GM18498 (cell line): ENCODE results near the gene RPL14.
"Not testable (repeated sequence)": the region's sequence is repeated elsewhere in the genome, so short reads cannot be mapped to it uniquely, and the experiment has no call there.

ENCODE experiments used
- ATAC-seq: cut with Tn5 transposase; IDR thresholded peaks from one replicate; pipeline ENCODE4 v1.9.1; 2021; ENCODE audit warnings: mild to moderate bottlenecking, moderate library complexity; ENCODE audit not compliant: unreplicated experiment

The RPL14 gene

GRCh38 chr3:40461161-40461560 is 4.0 kb downstream of the RPL14 start:
- ATAC-seq, result no peak

DNA sequence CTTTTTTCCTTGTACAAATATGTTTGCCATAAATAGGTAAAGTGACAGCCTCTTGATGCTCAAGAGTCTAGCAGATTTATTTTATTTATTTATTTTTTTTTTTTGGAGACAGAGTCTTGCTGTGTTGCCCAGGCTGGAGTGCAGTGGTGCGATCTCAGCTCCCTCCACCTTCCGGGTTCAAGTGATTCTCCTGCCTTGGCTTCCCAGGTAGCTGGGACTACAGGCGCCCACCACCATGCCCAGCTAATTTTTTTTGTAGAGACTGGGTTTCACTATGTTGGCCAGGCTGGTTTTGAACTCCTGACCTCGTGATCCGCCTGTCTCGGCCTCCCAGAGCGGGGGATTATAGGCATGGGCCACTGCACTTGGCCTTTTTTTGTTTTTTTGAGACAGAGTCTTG is 5.7 kb downstream of the RPL14 start:
- ATAC-seq, result not testable (repeated sequence)

DNA sequence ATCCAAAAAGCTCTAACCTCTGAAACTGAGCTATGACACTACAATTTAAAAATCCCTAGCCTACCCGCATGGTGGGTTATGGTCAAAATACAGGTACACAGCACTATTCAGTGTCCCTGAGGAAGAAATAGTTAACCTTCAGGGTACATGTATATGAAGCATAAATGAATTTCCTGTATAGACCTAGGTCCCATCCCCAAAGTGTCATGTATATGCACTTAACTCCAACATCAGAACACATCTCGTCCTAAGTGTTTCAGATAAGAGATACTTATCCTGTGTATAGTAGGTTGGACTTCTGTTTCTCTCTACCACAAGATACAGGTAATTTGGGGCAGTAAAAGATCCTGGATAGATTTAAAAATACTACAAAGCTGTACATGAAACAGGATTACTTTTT is 6.4 kb downstream of the RPL14 start:
- no peak for ATAC-seq

- ATAC-seq, result no peak
Observed at GRCh38 chr3:40464339-40465110, 7.4 kb downstream of the RPL14 start.

DNA sequence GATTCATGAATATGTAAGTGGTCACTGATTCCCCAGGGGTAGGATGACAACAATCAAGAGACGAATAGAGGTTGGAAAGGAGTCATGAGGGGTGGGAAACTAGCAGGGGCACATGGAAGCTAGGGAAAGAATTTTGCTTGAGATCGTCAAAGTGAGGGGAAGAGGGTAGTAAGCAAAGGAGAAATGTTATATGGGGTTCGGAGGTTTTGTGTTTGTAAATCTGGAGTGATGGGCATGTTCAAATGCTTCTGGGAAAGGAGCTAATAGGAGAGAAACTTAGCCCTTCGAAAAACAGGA is 7.9 kb downstream of the RPL14 start:
- ATAC-seq, result no peak

DNA sequence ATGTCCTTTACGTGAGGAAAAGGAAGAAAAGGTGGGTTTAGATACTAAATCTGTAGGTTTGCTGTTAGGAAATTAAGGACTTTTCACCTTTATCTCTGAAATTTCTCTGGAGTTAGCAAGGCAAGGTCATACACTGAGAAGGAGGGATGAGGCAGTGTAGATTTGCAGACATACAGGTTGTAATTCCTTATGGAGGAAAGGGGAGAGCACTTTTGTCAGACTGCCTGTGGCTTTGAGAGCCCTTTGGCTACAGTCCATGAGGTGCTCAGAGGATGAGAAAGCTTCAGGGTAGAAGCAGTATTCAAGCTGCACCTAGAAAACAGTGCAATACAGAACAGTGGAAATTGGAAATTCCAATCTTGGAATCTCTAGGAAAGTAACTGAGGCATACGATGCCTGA is 8.3 kb downstream of the RPL14 start:
- ATAC-seq, result no peak

- no peak for ATAC-seq
Observed at GRCh38 chr3:40468018-40468417, 10.9 kb downstream of the RPL14 start.

- ATAC-seq, result no peak
Observed at GRCh38 chr3:40470701-40471100, 13.6 kb downstream of the RPL14 start.

DNA sequence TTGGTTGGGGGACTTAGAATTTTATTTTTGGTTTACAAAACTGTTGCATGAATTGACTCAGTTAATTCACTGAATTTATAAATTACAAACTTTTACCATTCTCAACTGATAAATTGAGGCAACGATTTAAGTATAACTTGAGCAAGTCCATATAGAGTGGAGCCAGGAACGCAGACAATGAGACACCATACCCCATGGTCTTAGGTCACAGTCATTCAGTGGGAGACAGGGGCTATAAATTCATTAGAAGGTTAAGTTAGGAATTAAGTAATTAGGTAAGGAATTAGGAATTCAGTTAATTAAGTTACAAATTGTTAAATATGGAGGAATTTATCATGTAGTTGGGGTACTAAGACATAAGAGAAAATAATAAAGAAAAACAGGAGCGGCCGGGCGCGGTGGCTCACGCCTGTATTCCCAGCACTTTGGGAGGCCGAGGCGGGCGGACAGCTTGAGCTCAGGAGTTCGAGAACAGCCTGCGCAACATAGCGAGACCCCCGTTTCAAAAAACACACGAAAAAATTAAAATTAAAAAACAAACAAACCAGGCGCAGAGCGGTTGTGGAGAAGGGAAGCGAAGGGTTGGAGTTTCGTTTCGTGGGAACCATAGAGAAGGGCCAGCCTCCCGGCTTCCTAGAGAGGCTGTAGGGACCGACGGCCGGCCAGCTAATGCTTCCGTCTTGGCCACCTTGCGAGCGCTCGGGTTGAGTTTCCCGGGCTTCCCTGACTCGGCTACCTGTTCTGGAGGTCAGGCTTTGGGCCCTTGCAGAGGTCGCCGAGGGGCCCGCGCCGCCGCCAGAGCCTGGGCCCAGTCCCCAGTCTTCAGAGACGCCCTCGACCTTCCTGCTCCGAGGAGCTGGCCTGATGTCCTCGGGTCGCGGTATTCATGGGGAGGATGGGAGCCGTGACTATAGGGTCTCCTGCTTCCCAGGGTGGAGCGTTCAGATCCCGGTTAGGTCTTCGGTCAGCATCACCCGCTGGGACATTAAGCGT is 19.6 kb downstream of the RPL14 start, which contains the start of gene ZNF619:
ZNF619 (plus strand) TSS at position 645 of the 993 bp plus-strand sequence. CDS start 858 bp downstream, outside the sequence.
- peak; percentile 82 for ATAC-seq

DNA sequence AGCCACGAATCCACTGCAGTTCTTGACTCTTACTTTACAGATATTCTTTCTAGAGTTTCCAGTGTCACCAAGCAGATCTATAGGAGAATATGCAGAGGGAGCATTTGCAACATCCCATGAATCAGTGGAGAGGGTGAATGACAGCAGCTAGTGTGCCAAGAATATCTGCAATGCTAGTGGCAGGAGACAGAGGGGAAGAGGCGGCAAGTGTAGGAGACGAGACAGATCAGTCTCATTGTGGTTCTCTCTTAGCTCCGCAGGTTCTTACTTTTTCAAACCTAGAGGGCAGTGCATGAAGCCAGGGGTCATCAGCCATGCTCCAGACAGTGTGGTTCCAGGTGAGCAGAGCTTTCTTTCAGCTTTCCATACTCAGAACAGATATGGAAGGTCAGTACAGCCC is 20.5 kb downstream of the RPL14 start:
- ATAC-seq, result no peak

DNA sequence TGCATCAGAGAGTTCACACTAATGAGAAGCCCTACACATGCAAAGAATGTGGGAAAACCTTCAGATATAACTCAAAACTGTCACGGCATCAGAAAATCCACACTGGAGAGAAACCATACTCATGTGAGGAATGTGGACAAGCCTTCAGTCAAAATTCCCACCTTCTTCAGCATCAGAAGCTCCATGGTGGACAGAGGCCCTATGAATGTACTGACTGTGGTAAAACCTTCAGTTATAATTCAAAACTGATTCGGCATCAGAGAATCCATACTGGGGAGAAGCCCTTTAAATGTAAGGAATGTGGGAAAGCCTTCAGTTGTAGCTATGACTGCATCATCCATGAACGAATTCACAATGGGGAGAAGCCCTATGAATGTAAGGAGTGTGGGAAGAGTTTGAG is 30.0 kb downstream of the RPL14 start:
- no peak for ATAC-seq

DNA sequence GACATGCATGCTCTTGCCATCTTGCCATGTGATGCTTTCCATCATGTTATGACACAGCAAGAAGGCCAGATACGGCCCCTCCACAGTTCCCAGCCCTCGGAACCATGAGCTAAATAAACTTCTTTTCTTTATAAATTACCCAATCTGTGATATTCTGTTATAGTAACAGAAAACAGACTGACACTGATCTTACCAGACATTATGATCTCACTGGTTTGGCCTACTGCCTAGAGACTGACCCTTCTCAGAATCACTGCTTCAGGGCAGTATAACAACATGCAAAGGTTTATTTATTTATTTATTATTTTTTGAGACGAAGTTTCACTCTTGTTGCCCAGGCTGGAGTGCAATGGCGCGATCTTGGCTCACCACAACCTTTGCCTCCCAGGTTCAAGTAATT is 33.8 kb downstream of the RPL14 start:
- ATAC-seq, result no peak

DNA sequence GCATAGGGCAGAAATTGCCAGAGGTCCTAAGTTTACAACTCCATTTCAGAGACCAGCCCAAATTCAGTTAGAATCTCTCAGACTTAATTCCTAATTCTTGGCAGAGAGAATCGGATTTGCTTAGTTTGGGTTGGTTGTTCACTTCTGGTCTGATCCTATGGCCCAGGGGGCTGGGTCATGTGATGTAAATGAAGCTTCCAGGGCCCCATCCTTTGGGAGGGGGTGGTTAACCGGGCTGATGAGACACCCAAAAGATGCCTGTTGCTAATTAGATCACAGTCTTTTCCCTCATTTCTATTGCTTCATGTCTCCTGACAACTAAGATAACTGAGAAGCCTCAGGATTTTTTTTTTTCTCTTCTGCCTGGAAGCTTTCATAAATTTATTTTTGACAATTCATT is 37.6 kb downstream of the RPL14 start:
- no peak for ATAC-seq

DNA sequence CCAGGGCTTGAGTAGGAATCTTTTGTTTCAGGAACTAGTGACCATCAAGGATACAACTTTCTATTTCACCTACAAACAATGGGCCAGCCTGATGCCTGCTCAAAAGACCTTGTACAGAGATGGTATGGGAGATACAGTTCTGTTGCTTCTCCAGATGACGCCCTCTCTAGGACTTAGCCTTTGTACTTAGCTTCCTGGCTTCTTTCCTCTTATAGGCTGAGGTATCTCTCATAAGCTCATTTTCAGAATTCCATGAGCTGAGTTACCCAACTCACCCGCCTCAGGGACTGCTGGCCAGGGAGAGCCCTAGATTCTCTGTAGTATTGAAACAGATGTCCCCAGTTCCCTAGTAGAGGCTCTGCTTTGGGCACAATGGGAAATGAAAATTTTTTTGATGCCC is 40.1 kb downstream of the RPL14 start:
- no peak for ATAC-seq

DNA sequence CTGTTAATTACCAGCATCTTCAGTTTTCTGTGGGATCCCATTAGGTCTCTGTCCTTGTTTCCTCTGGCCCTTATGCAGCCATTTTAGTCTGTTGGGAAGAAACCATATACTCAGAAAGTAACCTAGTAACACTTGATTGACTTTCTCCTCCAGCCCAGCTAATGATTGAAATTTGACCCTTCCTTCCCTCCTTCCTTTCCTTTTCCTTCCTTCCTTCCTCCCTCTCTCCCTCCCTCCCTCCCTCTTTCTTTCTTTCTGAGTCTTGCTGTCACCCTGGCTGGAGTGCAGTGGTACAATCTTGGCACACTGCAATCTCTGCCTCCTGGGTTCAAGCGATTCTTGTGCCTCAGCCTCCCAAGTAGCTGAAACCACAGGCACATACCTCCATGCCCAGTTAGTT is 42.8 kb downstream of the RPL14 start:
- no peak for ATAC-seq

GRCh38 chr3:40502034-40502433 is 44.9 kb downstream of the RPL14 start:
- no peak for ATAC-seq

DNA sequence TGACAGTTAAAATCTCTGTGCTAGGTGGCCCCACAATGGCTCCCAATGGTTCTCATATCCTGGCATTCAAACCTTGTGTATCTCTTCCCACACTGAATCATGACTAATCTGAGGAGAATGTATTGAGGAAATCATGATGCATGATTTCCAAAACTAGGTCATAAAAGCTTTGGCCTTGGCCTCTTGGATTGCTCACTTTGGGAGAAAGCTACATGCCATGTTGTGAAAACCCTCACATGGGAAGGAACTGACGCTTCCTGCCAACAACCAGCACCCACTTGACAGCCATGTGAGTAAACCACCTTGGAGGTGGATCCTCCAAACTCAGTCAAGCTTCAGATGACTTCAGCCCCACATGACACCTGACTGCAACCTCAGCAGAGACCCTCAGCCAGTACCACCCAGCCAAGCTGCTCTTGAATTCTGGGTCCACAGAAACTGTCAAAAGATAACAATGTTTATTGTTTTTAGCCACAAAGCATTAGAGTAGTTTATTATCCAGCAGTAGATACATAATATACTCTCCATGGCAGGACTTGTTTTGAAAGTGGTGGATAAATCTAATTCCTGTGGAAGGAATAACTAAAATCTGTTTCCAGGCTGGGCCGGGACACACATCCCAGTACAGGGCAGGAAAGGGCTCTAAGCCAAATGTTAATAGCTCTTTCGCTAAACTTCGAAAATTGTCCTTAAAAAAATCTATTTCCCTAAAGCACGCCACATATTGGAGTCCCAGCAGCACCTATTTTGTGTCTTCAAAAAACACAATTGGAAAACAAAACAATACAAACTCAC is 47.7 kb downstream of the RPL14 start:
- no peak for ATAC-seq

DNA sequence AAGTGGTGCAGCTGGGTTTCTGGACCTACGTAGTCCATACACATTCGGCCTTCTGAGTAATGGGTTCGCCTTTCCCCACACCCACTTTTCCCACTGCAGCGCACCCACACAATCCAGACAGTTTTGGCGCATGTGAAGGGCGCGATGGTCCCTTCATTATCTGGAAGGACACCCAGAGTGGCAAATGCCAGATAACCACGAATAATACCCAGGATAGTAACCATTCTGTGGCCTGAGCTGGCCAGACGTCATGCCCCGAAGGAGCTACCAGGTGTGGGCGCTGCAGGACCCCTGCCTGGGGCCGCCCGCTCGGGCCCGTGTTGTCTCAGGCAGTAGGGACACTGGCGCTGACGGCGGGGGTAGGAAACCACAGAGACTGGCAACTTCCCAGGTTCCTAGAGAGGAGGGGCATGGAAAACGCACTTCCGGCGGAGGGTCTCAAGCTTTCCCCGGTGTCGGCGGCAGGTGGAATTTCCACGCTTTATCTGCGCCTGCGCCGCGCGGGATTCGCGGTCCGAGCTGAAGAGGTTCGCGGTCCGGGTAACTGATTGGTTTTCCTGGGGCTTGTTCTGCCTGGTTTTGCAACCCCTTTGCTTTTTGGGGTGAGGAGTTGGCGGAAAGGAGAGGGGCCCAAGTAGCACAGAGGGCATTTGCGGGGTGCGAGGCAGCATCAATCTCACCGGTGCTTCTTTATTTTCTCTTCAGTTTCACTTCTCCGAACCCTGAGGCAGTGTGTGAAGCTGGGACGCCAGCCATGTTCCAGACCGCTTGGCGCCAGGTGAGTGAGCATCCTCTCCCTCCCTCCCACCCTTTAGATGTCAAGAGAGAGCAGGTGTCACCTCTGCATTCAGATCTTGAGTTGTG is 48.7 kb downstream of the RPL14 start, which contains the start of gene ZNF620:
ZNF620 (plus strand) TSS at position 441 of the 864 bp plus-strand sequence; CDS start at position 755, 314 bp downstream.
- ATAC-seq, result peak; percentile 87

- no peak for ATAC-seq
Observed at GRCh38 chr3:40511031-40511718, 54.0 kb downstream of the RPL14 start.

- no peak for ATAC-seq
Observed at GRCh38 chr3:40516201-40516600, 59.1 kb downstream of the RPL14 start.
